ENCODE data around the gene MRPS31.

DNA sequence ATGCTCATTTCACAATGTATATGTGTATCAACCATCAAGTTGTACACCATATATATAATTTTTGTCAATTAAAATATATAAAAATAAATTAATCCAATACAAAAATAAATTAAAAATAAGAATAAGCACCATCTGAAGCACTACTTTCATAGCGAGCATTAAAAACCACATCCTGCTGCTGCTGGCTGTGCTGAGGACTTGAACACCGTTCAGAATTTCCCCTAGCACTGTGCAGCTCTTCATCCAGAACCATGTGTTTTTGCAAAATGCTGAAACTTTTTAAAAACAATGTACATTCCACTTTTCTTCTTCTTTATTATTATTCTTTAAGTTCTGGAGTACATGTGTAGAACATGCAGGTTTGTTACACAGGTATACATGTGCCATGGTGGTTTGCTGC is 64.6 kb downstream of the MRPS31 start:
- no peak for TF ChIP-seq YY1 (IDR thresholded peaks at IDR 0.05; ENCODE audit: insufficient read depth, insufficient read length)
- no peak for TF ChIP-seq SUZ12 (IDR thresholded peaks at IDR 0.05; ENCODE audit: extremely low read depth, insufficient read depth, insufficient read length)

Data from NT2/D1 (cell line).